DND-41 (cell line): ENCODE data around the gene SF3A1.

Experiments
- ATAC-seq: fragments of 200-7000 bp; cut with Tn5 transposase; 3 replicates; pipeline ENCODE4 v1.9.1; 2021; ENCODE audit warnings: low read depth; ENCODE audit not compliant: insufficient read depth
- DNase-seq: peaks from one replicate; pipeline ENCODE4 v3.0.0-alpha.2; 2020
- H2AFZ ChIP-seq: 2 replicates; pipeline ENCODE4 v1.6.0; 2012; ENCODE audit warnings: low read depth, low read length
- H3K27ac ChIP-seq: 2 replicates; pipeline ENCODE4 v1.5.1; 2012; ENCODE audit warnings: low read length, inconsistent platforms
- H3K27me3 ChIP-seq: fragments of 200-600 bp; sonication (generic); 2 replicates; pipeline ENCODE4 v1.6.0; 2012; ENCODE audit warnings: low read length, mild to moderate bottlenecking, inconsistent platforms; ENCODE audit not compliant: insufficient read depth, poor library complexity
- H3K36me3 ChIP-seq: 2 replicates; pipeline ENCODE4 v1.5.1; 2012; ENCODE audit warnings: low read length, inconsistent platforms; ENCODE audit not compliant: insufficient read depth
- H3K4me1 ChIP-seq: 2 replicates; pipeline ENCODE4 v1.5.1; 2012; ENCODE audit warnings: mild to moderate bottlenecking, low read length; ENCODE audit not compliant: insufficient read depth
- H3K4me2 ChIP-seq: 2 replicates; pipeline ENCODE4 v1.6.0; 2012; ENCODE audit warnings: mild to moderate bottlenecking, moderate library complexity, low read length, inconsistent platforms; ENCODE audit not compliant: insufficient read depth
- H3K4me3 ChIP-seq, 2 experiments: fragments of 200-600 bp in 1 of 2; shearing (Covaris generic) in 1 of 2; 2 replicates each; pipeline ENCODE4 v1.5.1; 2012 to 2016; ENCODE audit warnings: inconsistent platforms in 2 of 2, low read length in 2 of 2, mild to moderate bottlenecking in 2 of 2, low read depth in 1 of 2, moderate library complexity in 1 of 2
- H3K79me2 ChIP-seq: 2 replicates; pipeline ENCODE4 v1.6.0; 2012; ENCODE audit warnings: low read length, inconsistent platforms; ENCODE audit not compliant: insufficient read depth
- H3K9ac ChIP-seq: 2 replicates; pipeline ENCODE4 v1.6.0; 2012; ENCODE audit warnings: low read depth, mild to moderate bottlenecking, inconsistent platforms, low read length, moderate library complexity
- H3K9me3 ChIP-seq: 2 replicates; pipeline ENCODE4 v1.5.1; 2012; ENCODE audit warnings: low read length, moderate library complexity, mild to moderate bottlenecking, inconsistent platforms; ENCODE audit not compliant: insufficient read depth, severe bottlenecking
- H4K20me1 ChIP-seq: 2 replicates; pipeline ENCODE4 v1.6.0; 2012; ENCODE audit warnings: low read length; ENCODE audit not compliant: insufficient read depth
- CTCF ChIP-seq: IDR thresholded peaks from 2 replicates; pipeline ENCODE4 v1.5.1; 2012; ENCODE audit warnings: borderline replicate concordance, low read length, moderate library complexity, mild to moderate bottlenecking; ENCODE audit not compliant: poor library complexity, severe bottlenecking; ENCODE audit errors: extremely low read depth
- EZH2 ChIP-seq: IDR thresholded peaks from 3 replicates; pipeline ENCODE4 v1.6.1; 2012; ENCODE audit warnings: borderline replicate concordance, low read depth, mild to moderate bottlenecking, moderate library complexity, low read length, inconsistent platforms; ENCODE audit not compliant: severe bottlenecking

SF3A1 gene

GRCh38 chr22:30336752-30337460 lies 19.8 kb downstream of the SF3A1 start:
- no peak overlapping the region for H3K9ac ChIP-seq
- ATAC-seq (no peak), DNase-seq (no peak)
- H3K4me1 ChIP-seq: no peaks in the 10 kb centered on the region
- no peak overlapping the region for H3K27ac ChIP-seq
- H3K9me3 ChIP-seq: no peaks in the 10 kb centered on the region
- no peaks in the 10 kb centered on the region for H3K27me3 ChIP-seq
- H2AFZ ChIP-seq: no peak overlapping the region
- H3K79me2 ChIP-seq: no peaks in the 10 kb centered on the region
- no peak overlapping the region for H3K4me2 ChIP-seq
- TF ChIP-seq CTCF (no peak), EZH2 (no peak)
- H4K20me1 ChIP-seq: peaks cover 3% of the 10 kb centered on the region; the same call in 1 of the 2 replicates
- peaks cover 96% of the 10 kb centered on the region for H3K36me3 ChIP-seq
- no peak overlapping the region for H3K4me3 ChIP-seq

DNA sequence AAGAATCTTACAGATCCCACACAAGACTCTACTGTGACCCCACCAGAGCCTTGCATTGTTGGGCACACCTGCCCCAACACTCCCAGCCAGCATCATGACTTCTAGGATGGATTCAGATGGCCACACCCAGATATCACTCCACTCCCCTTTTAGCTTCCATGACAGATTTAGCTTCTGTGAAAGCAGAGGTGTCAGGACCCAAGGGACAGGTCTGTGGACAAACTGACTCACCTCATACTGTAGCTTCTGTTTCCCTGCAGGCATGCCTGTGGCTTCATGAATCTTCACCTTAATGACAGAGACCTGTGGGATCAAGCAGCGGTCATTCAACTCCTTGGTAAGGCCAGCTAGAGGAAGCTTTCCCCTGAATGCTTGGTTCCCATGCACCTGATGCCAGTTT lies 21.5 kb downstream of the SF3A1 start:
- H3K27ac ChIP-seq: no peak overlapping the region
- no peak for ATAC-seq
- no peak overlapping the region for H3K4me2 ChIP-seq
- no peaks in the 10 kb centered on the region for H3K9me3 ChIP-seq
- no peaks in the 10 kb centered on the region for H3K27me3 ChIP-seq
- H3K9ac ChIP-seq: no peak overlapping the region
- H4K20me1 ChIP-seq: peaks cover 3% of the 10 kb centered on the region; the same call in 1 of the 2 replicates
- H3K4me3 ChIP-seq: no peak overlapping the region
- DNase-seq: no peak
- peaks cover 90% of the 10 kb centered on the region for H3K36me3 ChIP-seq
- H2AFZ ChIP-seq: no peak overlapping the region
- H3K4me1 ChIP-seq: no peaks in the 10 kb centered on the region
- H3K79me2 ChIP-seq: no peaks in the 10 kb centered on the region
- TF ChIP-seq EZH2 (no peak), CTCF (no peak)

DNA sequence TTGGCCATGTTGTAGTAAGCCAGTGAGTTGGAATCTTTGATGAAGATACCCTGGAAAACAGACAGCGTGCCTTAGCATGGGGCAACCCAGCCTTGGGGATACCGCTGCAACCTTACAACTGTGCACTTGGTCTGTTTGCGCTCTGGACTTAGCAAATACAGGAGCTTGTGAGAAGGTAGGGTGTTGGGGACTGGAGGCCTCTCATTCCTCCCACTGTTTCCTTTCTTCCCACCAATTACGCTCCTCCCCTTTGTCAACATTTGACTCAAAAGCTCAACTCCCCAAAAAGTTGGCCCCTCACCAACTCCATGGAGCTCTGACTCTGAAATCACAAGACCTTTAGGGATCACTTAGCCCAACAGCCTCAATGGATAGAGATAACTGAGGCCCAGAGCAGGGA lies 22.0 kb downstream of the SF3A1 start:
- peaks cover 84% of the 10 kb centered on the region for H3K36me3 ChIP-seq
- no peak overlapping the region for H3K4me2 ChIP-seq
- H2AFZ ChIP-seq: no peak overlapping the region
- ATAC-seq: no peak
- no peaks in the 10 kb centered on the region for H3K27me3 ChIP-seq
- H3K9me3 ChIP-seq: no peaks in the 10 kb centered on the region
- H3K9ac ChIP-seq: no peak overlapping the region
- peaks cover 3% of the 10 kb centered on the region; the same call in 1 of the 2 replicates for H4K20me1 ChIP-seq
- no peaks in the 10 kb centered on the region for H3K79me2 ChIP-seq
- H3K4me3 ChIP-seq: no peak overlapping the region
- H3K4me1 ChIP-seq: no peaks in the 10 kb centered on the region
- no peak overlapping the region for H3K27ac ChIP-seq
- no peak for DNase-seq
- TF ChIP-seq CTCF (no peak), EZH2 (no peak)
